HEK293 (cell line): Measurements from ENCODE around the gene CWC22.

ENCODE experiments used
- KLF1 ChIP-seq: fragments of 450-650 bp; formaldehyde crosslinking; IDR thresholded peaks from 2 replicates; pipeline ENCODE4 v1.5.1; 2016; ENCODE audit warnings: missing biosample characterization, missing genetic modification characterization
- KLF16 ChIP-seq: fragments of 450-650 bp; formaldehyde crosslinking; IDR thresholded peaks from 2 replicates; pipeline ENCODE4 v1.5.1; 2017; ENCODE audit warnings: missing biosample characterization, missing genetic modification characterization
- REPIN1 ChIP-seq: fragments of 450-650 bp; formaldehyde crosslinking; IDR thresholded peaks from 2 replicates; pipeline ENCODE4 v1.5.1; 2017; ENCODE audit warnings: missing biosample characterization, missing genetic modification characterization, low read depth
- SETDB1 ChIP-seq: IDR thresholded peaks from one replicate; pipeline ENCODE4 v1.6.1; 2017; ENCODE audit warnings: mild to moderate bottlenecking, low read length, moderate library complexity, mixed read lengths; ENCODE audit not compliant: insufficient read length
- TRIM28 ChIP-seq: IDR thresholded peaks from 2 replicates; pipeline ENCODE4 v1.6.1; 2011; ENCODE audit warnings: low read length, control low read depth, borderline replicate concordance
- YY1 ChIP-seq: fragments of 450-650 bp; formaldehyde crosslinking; IDR thresholded peaks from 2 replicates; pipeline ENCODE4 v1.5.1; 2018; ENCODE audit warnings: missing biosample characterization, missing genetic modification characterization
- ZBTB1 ChIP-seq: fragments of 450-650 bp; formaldehyde crosslinking; IDR thresholded peaks from 2 replicates; pipeline ENCODE4 v1.5.1; 2016; ENCODE audit warnings: missing biosample characterization, missing genetic modification characterization
- ZBTB17 ChIP-seq: fragments of 450-650 bp; formaldehyde crosslinking; IDR thresholded peaks from 2 replicates; pipeline ENCODE4 v1.5.1; 2016; ENCODE audit warnings: missing biosample characterization, missing genetic modification characterization
- ZNF157 ChIP-seq: fragments of 450-650 bp; formaldehyde crosslinking; IDR thresholded peaks from 2 replicates; pipeline ENCODE4 v1.5.1; 2016; ENCODE audit warnings: missing biosample characterization, missing genetic modification characterization
- ZNF341 ChIP-seq: fragments of 450-650 bp; formaldehyde crosslinking; IDR thresholded peaks from 2 replicates; pipeline ENCODE4; 2016; ENCODE audit warnings: low read depth, missing biosample characterization, missing genetic modification characterization
- ZNF416 ChIP-seq: fragments of 450-650 bp; formaldehyde crosslinking; IDR thresholded peaks from 2 replicates; pipeline ENCODE4 v1.5.1; 2016; ENCODE audit warnings: missing biosample characterization, missing genetic modification characterization
- ZNF423 ChIP-seq: fragments of 450-650 bp; formaldehyde crosslinking; IDR thresholded peaks from 2 replicates; pipeline ENCODE4 v1.5.1; 2016; ENCODE audit warnings: missing biosample characterization, missing genetic modification characterization
- ZNF48 ChIP-seq: fragments of 450-650 bp; formaldehyde crosslinking; IDR thresholded peaks from 2 replicates; pipeline ENCODE4 v1.5.1; 2016; ENCODE audit warnings: missing biosample characterization, missing genetic modification characterization
- ZNF510 ChIP-seq: fragments of 450-650 bp; formaldehyde crosslinking; IDR thresholded peaks from 2 replicates; pipeline ENCODE4 v1.5.1; 2018; ENCODE audit warnings: mild to moderate bottlenecking, missing genetic modification characterization, missing biosample characterization; ENCODE audit not compliant: insufficient replicate concordance
- ZNF558 ChIP-seq: fragments of 450-650 bp; formaldehyde crosslinking; IDR thresholded peaks from 2 replicates; pipeline ENCODE4 v1.5.1; 2016; ENCODE audit warnings: missing biosample characterization, missing genetic modification characterization
- ZNF596 ChIP-seq: fragments of 450-650 bp; IDR thresholded peaks from 2 replicates; pipeline ENCODE4 v1.5.0; 2018; ENCODE audit warnings: missing biosample characterization, mild to moderate bottlenecking, missing genetic modification characterization, moderate library complexity
- ZNF707 ChIP-seq: fragments of 450-650 bp; formaldehyde crosslinking; IDR thresholded peaks from 2 replicates; pipeline ENCODE4 v1.5.1; 2016; ENCODE audit warnings: missing biosample characterization, missing genetic modification characterization
- ZNF792 ChIP-seq: fragments of 450-650 bp; formaldehyde crosslinking; IDR thresholded peaks from 2 replicates; pipeline ENCODE4 v1.5.1; 2016; ENCODE audit warnings: missing biosample characterization, missing genetic modification characterization
- ZNF837 ChIP-seq: fragments of 450-650 bp; formaldehyde crosslinking; IDR thresholded peaks from 2 replicates; pipeline ENCODE4 v1.5.1; 2016; ENCODE audit warnings: missing biosample characterization, missing genetic modification characterization
- TF ChIP-seq, protein P1 (sequence below): fragments of 450-650 bp; formaldehyde crosslinking; IDR thresholded peaks from 2 replicates; pipeline ENCODE4 v1.5.1; 2016; ENCODE audit warnings: missing biosample characterization, missing genetic modification characterization
- TF ChIP-seq, protein P2 (sequence below): fragments of 450-650 bp; formaldehyde crosslinking; IDR thresholded peaks from 2 replicates; pipeline ENCODE4 v1.5.1; 2016; ENCODE audit warnings: missing biosample characterization, missing genetic modification characterization
- TF ChIP-seq, protein P3 (sequence below): fragments of 450-650 bp; formaldehyde crosslinking; IDR thresholded peaks from 2 replicates; pipeline ENCODE4 v1.5.1; 2016; ENCODE audit warnings: missing biosample characterization, missing genetic modification characterization, borderline replicate concordance
- TF ChIP-seq, protein P4 (sequence below): fragments of 450-650 bp; formaldehyde crosslinking; optimal IDR thresholded peaks from 2 replicates; pipeline ENCODE3; 2016; ENCODE audit warnings: missing biosample characterization, mild to moderate bottlenecking, missing genetic modification characterization
- TF ChIP-seq, protein P5 (sequence below): fragments of 450-650 bp; formaldehyde crosslinking; conservative IDR thresholded peaks from 2 replicates; pipeline ENCODE4 v1.5.1; 2016; ENCODE audit warnings: low read depth, missing biosample characterization, missing genetic modification characterization
- TF ChIP-seq, protein P6 (sequence below): sonication (generic); formaldehyde crosslinking; IDR thresholded peaks from 2 replicates; pipeline ENCODE4 v1.8.1; 2022; ENCODE audit warnings: mild to moderate bottlenecking, moderate library complexity, missing genetic modification reagents

The CWC22 gene

DNA sequence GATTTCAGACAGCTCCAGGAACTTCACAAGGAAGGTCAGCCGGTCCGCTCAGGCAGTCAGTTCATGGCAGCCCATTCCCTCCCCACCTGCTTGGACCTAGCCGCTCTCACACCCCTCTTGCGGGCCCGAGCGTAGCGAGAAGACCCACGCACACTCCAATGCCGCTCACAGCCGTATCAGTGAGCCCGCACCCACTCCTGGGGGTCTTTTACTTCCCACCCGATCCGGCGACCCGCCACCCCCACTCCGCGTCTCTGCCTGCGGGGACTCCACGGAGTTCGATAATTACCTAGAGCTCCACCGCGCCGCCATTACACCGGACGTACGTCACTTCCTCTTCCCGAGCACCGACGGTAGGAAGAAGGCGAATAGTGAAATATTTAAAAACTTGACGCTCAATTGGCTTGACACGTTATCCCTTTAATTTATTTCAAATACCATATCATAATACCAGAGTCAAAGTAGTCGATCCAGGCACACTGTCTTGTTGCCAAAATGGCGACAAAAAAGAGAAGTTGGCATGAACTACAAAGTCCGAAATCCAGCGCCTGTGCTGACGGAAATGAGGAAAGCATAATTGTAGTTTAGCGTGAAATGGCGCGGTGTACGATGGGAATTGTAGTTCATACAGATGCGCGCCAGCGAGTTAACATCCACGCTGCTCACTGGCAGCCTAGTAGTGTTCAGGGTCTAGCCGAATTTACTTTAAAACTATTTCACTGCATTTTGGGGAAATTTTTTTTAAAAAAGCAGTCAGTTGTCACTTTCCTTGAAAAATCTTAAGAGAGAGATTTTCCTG lies at the start of gene CWC22 (continued):
- TF ChIP-seq ZNF792 (tag by site-specific recombination) = no peak
- TF ChIP-seq, protein P1, sequence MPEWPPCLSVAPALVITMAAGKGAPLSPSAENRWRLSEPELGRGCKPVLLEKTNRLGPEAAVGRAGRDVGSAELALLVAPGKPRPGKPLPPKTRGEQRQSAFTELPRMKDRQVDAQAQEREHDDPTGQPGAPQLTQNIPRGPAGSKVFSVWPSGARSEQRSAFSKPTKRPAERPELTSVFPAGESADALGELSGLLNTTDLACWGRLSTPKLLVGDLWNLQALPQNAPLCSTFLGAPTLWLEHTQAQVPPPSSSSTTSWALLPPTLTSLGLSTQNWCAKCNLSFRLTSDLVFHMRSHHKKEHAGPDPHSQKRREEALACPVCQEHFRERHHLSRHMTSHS = no peak
- TF ChIP-seq KLF1 (tag by site-specific recombination) = no peak
- TF ChIP-seq ZBTB17 (tag by site-specific recombination) = peak; percentile 84
- no peak for TF ChIP-seq ZNF341
- TF ChIP-seq ZNF423 (tag by site-specific recombination) = no peak
- TF ChIP-seq ZNF707 (tag by site-specific recombination) = no peak
- TF ChIP-seq, protein P2, sequence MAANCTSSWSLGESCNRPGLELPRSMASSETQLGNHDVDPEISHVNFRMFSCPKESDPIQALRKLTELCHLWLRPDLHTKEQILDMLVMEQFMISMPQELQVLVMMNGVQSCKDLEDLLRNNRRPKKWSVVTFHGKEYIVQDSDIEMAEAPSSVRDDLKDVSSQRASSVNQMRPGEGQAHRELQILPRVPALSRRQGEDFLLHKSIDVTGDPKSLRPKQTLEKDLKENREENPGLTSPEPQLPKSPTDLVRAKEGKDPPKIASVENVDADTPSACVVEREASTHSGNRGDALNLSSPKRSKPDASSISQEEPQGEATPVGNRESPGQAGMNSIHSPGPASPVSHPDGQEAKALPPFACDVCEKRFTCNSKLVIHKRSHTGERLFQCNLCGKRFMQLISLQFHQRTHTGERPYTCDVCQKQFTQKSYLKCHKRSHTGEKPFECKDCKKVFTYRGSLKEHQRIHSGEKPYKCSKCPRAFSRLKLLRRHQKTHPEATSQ (tag by site-specific recombination) = no peak
- TF ChIP-seq, protein P3, sequence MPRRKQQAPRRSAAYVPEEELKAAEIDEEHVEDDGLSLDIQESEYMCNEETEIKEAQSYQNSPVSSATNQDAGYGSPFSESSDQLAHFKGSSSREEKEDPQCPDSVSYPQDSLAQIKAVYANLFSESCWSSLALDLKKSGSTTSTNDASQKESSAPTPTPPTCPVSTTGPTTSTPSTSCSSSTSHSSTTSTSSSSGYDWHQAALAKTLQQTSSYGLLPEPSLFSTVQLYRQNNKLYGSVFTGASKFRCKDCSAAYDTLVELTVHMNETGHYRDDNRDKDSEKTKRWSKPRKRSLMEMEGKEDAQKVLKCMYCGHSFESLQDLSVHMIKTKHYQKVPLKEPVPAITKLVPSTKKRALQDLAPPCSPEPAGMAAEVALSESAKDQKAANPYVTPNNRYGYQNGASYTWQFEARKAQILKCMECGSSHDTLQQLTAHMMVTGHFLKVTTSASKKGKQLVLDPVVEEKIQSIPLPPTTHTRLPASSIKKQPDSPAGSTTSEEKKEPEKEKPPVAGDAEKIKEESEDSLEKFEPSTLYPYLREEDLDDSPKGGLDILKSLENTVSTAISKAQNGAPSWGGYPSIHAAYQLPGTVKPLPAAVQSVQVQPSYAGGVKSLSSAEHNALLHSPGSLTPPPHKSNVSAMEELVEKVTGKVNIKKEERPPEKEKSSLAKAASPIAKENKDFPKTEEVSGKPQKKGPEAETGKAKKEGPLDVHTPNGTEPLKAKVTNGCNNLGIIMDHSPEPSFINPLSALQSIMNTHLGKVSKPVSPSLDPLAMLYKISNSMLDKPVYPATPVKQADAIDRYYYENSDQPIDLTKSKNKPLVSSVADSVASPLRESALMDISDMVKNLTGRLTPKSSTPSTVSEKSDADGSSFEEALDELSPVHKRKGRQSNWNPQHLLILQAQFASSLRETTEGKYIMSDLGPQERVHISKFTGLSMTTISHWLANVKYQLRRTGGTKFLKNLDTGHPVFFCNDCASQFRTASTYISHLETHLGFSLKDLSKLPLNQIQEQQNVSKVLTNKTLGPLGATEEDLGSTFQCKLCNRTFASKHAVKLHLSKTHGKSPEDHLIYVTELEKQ (tag by site-specific recombination) = no peak
- TF ChIP-seq ZNF558 (tag by site-specific recombination) = no peak
- no peak for TF ChIP-seq KLF16 (tag by site-specific recombination)
- TF ChIP-seq YY1 (tag by site-specific recombination) = peak; percentile 88
- TF ChIP-seq ZNF48 (tag by site-specific recombination) = no peak
- no peak for TF ChIP-seq ZNF837 (tag by site-specific recombination)
- no peak for TF ChIP-seq ZNF157 (tag by site-specific recombination)
- TF ChIP-seq TRIM28 = no peak
- no peak for TF ChIP-seq ZNF416 (tag by site-specific recombination)
- no peak for TF ChIP-seq ZBTB1 (tag by site-specific recombination)
- TF ChIP-seq, protein P4, sequence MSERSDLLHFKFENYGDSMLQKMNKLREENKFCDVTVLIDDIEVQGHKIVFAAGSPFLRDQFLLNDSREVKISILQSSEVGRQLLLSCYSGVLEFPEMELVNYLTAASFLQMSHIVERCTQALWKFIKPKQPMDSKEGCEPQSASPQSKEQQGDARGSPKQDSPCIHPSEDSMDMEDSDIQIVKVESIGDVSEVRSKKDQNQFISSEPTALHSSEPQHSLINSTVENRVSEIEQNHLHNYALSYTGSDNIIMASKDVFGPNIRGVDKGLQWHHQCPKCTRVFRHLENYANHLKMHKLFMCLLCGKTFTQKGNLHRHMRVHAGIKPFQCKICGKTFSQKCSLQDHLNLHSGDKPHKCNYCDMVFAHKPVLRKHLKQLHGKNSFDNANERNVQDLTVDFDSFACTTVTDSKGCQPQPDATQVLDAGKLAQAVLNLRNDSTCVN (tag by site-specific recombination) = peak; percentile 21
- TF ChIP-seq, protein P5, sequence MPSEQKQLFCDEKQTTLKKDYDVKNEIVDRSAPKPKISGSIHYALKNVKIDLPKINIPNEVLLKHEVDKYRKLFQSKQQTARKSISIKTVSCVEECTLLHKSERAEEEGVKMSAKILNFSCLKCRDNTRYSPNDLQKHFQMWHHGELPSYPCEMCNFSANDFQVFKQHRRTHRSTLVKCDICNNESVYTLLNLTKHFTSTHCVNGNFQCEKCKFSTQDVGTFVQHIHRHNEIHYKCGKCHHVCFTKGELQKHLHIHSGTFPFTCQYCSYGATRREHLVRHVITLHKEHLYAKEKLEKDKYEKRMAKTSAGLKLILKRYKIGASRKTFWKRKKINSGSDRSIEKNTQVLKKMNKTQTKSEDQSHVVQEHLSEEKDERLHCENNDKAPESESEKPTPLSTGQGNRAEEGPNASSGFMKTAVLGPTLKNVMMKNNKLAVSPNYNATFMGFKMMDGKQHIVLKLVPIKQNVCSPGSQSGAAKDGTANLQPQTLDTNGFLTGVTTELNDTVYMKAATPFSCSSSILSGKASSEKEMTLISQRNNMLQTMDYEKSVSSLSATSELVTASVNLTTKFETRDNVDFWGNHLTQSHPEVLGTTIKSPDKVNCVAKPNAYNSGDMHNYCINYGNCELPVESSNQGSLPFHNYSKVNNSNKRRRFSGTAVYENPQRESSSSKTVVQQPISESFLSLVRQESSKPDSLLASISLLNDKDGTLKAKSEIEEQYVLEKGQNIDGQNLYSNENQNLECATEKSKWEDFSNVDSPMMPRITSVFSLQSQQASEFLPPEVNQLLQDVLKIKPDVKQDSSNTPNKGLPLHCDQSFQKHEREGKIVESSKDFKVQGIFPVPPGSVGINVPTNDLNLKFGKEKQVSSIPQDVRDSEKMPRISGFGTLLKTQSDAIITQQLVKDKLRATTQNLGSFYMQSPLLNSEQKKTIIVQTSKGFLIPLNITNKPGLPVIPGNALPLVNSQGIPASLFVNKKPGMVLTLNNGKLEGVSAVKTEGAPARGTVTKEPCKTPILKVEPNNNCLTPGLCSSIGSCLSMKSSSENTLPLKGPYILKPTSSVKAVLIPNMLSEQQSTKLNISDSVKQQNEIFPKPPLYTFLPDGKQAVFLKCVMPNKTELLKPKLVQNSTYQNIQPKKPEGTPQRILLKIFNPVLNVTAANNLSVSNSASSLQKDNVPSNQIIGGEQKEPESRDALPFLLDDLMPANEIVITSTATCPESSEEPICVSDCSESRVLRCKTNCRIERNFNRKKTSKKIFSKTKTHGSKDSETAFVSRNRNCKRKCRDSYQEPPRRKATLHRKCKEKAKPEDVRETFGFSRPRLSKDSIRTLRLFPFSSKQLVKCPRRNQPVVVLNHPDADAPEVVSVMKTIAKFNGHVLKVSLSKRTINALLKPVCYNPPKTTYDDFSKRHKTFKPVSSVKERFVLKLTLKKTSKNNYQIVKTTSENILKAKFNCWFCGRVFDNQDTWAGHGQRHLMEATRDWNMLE = peak; percentile 73
- TF ChIP-seq SETDB1 = no peak
- TF ChIP-seq, protein P6, sequence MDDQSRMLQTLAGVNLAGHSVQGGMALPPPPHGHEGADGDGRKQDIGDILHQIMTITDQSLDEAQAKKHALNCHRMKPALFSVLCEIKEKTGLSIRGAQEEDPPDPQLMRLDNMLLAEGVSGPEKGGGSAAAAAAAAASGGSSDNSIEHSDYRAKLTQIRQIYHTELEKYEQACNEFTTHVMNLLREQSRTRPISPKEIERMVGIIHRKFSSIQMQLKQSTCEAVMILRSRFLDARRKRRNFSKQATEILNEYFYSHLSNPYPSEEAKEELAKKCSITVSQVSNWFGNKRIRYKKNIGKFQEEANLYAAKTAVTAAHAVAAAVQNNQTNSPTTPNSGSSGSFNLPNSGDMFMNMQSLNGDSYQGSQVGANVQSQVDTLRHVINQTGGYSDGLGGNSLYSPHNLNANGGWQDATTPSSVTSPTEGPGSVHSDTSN (CRISPR knock-in tag) = no peak
- TF ChIP-seq ZNF510 (tag by site-specific recombination) = no peak
- TF ChIP-seq REPIN1 = no peak
- TF ChIP-seq ZNF596 = no peak
